HL-60 (cell line): ENCODE measurements around the gene ARL6IP5.

ENCODE experiments used
- CTCF ChIP-seq: IDR thresholded peaks from one replicate; pipeline ENCODE4 v1.5.1; 2011; ENCODE audit warnings: low read length, control low read depth, inconsistent platforms; ENCODE audit not compliant: insufficient read depth
- GABPA ChIP-seq: IDR thresholded peaks from 2 replicates; pipeline ENCODE4 v1.6.1; 2012; ENCODE audit warnings: low read depth
- POLR2AphosphoS5 ChIP-seq: IDR thresholded peaks from 2 replicates; pipeline ENCODE4 v1.6.1; 2012; ENCODE audit warnings: low read depth
- TF ChIP-seq, protein P1 (sequence below): IDR thresholded peaks from 2 replicates; pipeline ENCODE4 v1.6.1; 2012; ENCODE audit warnings: low read depth; ENCODE audit not compliant: insufficient replicate concordance

- TF ChIP-seq, protein P1, sequence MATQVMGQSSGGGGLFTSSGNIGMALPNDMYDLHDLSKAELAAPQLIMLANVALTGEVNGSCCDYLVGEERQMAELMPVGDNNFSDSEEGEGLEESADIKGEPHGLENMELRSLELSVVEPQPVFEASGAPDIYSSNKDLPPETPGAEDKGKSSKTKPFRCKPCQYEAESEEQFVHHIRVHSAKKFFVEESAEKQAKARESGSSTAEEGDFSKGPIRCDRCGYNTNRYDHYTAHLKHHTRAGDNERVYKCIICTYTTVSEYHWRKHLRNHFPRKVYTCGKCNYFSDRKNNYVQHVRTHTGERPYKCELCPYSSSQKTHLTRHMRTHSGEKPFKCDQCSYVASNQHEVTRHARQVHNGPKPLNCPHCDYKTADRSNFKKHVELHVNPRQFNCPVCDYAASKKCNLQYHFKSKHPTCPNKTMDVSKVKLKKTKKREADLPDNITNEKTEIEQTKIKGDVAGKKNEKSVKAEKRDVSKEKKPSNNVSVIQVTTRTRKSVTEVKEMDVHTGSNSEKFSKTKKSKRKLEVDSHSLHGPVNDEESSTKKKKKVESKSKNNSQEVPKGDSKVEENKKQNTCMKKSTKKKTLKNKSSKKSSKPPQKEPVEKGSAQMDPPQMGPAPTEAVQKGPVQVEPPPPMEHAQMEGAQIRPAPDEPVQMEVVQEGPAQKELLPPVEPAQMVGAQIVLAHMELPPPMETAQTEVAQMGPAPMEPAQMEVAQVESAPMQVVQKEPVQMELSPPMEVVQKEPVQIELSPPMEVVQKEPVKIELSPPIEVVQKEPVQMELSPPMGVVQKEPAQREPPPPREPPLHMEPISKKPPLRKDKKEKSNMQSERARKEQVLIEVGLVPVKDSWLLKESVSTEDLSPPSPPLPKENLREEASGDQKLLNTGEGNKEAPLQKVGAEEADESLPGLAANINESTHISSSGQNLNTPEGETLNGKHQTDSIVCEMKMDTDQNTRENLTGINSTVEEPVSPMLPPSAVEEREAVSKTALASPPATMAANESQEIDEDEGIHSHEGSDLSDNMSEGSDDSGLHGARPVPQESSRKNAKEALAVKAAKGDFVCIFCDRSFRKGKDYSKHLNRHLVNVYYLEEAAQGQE, result no peak
- TF ChIP-seq POLR2AphosphoS5 (no peak), CTCF (no peak), GABPA (no peak)
Observed at GRCh38 chr3:69059688-69060087, 25.0 kb upstream of the ARL6IP5 start.
